Stomach (tissue), 9 donors: ENCODE measurements around the gene AGGF1. TPM values are rescaled to one million over a fixed set of nuclear protein-coding genes. Genes with fewer than 3 reads are reported as not detected.
A peak's percentile ranks its signal among the peaks of the same experiment; 100 is the strongest.

Source experiments
- DNase-seq, 2 donors: peaks; one replicate each; pipeline versions ENCODE4 v3.0.0 to v3.0.0-alpha.2; 2013 to 2019
- H3K27ac ChIP-seq, 5 donors: fragments of 200-600 bp in 4 of 5; sonication (generic) in 4 of 5; one replicate each; pipeline ENCODE4 v1.5.1; 2013 to 2019; ENCODE audit warnings: mild to moderate bottlenecking in 1 of 5, moderate library complexity in 1 of 5
- H3K27me3 ChIP-seq, 3 donors: fragments of 200-600 bp; sonication (generic); one replicate each; pipeline ENCODE4 v1.5.1; 2017 to 2019; ENCODE audit warnings: mixed run types in 1 of 3
- H3K36me3 ChIP-seq, 4 donors: fragments of 200-600 bp; sonication (generic); 1 replicate in 3 of 4; 2 replicates in 1 of 4; pipeline ENCODE4 v1.5.1; 2016 to 2019
- H3K4me1 ChIP-seq, 4 donors: fragments of 200-600 bp; sonication (generic); one replicate each; pipeline ENCODE4 v1.5.1; 2016 to 2019
- H3K4me3 ChIP-seq, 4 donors: fragments of 200-600 bp; sonication (generic) in 3 of 4; one replicate each; pipeline ENCODE4 v1.5.1; 2016 to 2019; ENCODE audit warnings: mild to moderate bottlenecking in 1 of 4
- H3K9me3 ChIP-seq, 4 donors: fragments of 200-600 bp; sonication (generic); one replicate each; pipeline ENCODE4 v1.5.1; 2016 to 2019
- CTCF ChIP-seq, 7 experiments: fragments of 450-650 bp in 4 of 7; fragments of 200-600 bp in 3 of 7; sonication (generic) in 3 of 7; IDR thresholded peaks; one replicate each; pipeline ENCODE4 v1.5.1; 2016 to 2019; ENCODE audit warnings: antibody characterized with exemption in 7 of 7, control low read depth in 2 of 7, mild to moderate bottlenecking in 1 of 7
- EP300 ChIP-seq: sonication (generic); formaldehyde crosslinking; IDR thresholded peaks from one replicate; pipeline ENCODE4 v1.6.1; 2017; ENCODE audit warnings: antibody characterized with exemption
- POLR2A ChIP-seq, 4 donors: fragments of 450-650 bp; IDR thresholded peaks; one replicate each; pipeline ENCODE4 v1.6.1; 2016; ENCODE audit warnings: antibody characterized with exemption in 4 of 4, control low read depth in 2 of 4, mild to moderate bottlenecking in 1 of 4, moderate library complexity in 1 of 4
- POLR2AphosphoS5 ChIP-seq, 3 donors: sonication (generic); formaldehyde crosslinking; IDR thresholded peaks; one replicate each; pipeline ENCODE4 v1.6.1; 2016; ENCODE audit warnings: antibody characterized with exemption in 3 of 3
- WGBS, 5 donors: extraction: QIAGEN DNeasy Blood & Tissue Kit in 3 of 5; methylation state at CpG; one replicate each; pipeline versions ENCODE4 v1.1.5 to v1.1.7; 2013 to 2018; 5-methylcytosine and 5-hydroxymethylcytosine counted together
- intact Hi-C: fragments of 100-400 bp; cut with DNase I; formaldehyde crosslinking; loops from one replicate; pipeline ENCODE4 v1.15.1; 2023; ENCODE audit warnings: low total_unique reads
- polyA plus RNA-seq, 3 donors: library from polyadenylated mRNA; stranded (reverse); fragments of 200-250 nt; gene quantifications; one replicate each; pipeline ENCODE4 v1.2.3, GENCODE V29; 2013
- total RNA-seq, 5 donors: library from RNA; depleted of rRNA; stranded (reverse); fragments of >200 nt; gene quantifications; one replicate each; pipeline versions ENCODE4 v1.1.0 to v1.2.3, GENCODE V29; 2014 to 2016
- donor health status: healthy with polysubstance abuse.
- donor health status: Bipolar disorder and iron deficiency.
- donor health status: healthy.

Gene AGGF1
- total and polyA plus RNA-seq, 8 donors = 6.5 to 28.1 (median 11.2) TPM

- Histone ChIP-seq H3K27me3 (peaks cover 0 to 16% (median 0%) of the 10 kb centered on the region in 3 donors), H3K36me3 (no peaks in the 10 kb centered on the region), H3K4me1 (no peaks in the 10 kb centered on the region), H3K4me3 (no peak overlapping the region), H3K27ac (no peak overlapping the region), H3K9me3 (no peaks in the 10 kb centered on the region)
- 83 to 95% (median 89%) methylated on average over 1 of the region's 1 CpG for WGBS, 5 donors
- no peak for DNase-seq
- TF ChIP-seq CTCF (IDR thresholded peaks at IDR 0.05) (no peak), POLR2AphosphoS5 (IDR thresholded peaks at IDR 0.05) (no peak), POLR2A (IDR thresholded peaks at IDR 0.05) (no peak), EP300 (no peak)
- intact Hi-C loops = loop anchor here (10.0 kb wide), 1 partner anchor 142 kb away; no protein-coding TSS in a partner anchor
These were observed 13.2 kb upstream of the AGGF1 start for GRCh38 chr5:77016962-77017361.

- no peak overlapping the region for H3K4me3 ChIP-seq
- no peak for DNase-seq
- no peaks in the 10 kb centered on the region for H3K9me3 ChIP-seq
- intact Hi-C loops = loop anchor here (10.0 kb wide), 1 partner anchor 143 kb away; no protein-coding TSS in a partner anchor
- H3K4me1 ChIP-seq = no peaks in the 10 kb centered on the region
- no peak for TF ChIP-seq CTCF (IDR thresholded peaks at IDR 0.05)
- TF ChIP-seq EP300 = no peak
- TF ChIP-seq POLR2AphosphoS5 (IDR thresholded peaks at IDR 0.05) = no peak
- no peak for TF ChIP-seq POLR2A (IDR thresholded peaks at IDR 0.05)
- no peak overlapping the region for H3K27ac ChIP-seq
- peaks cover 0 to 23% (median 0%) of the 10 kb centered on the region in 3 donors for H3K27me3 ChIP-seq
- no peaks in the 10 kb centered on the region for H3K36me3 ChIP-seq
- WGBS, 5 donors = 32 to 48% (median 37%) methylated on average over 4 of the region's 4 CpGs
These were observed 12.5 kb upstream of the AGGF1 start for GRCh38 chr5:77017668-77018067.

- intact Hi-C loops = no loop called here
- Histone ChIP-seq H3K27me3 (peaks cover 0 to 23% (median 4%) of the 10 kb centered on the region in 3 donors), H3K4me1 (no peaks in the 10 kb centered on the region), H3K27ac (no peak overlapping the region), H3K9me3 (no peaks in the 10 kb centered on the region), H3K4me3 (no peak overlapping the region), H3K36me3 (no peaks in the 10 kb centered on the region)
- 44 to 59% (median 52%) methylated on average over 7 of the region's 7 CpGs for WGBS, 5 donors
- TF ChIP-seq CTCF (IDR thresholded peaks at IDR 0.05) (no peak), EP300 (no peak), POLR2A (IDR thresholded peaks at IDR 0.05) (no peak), POLR2AphosphoS5 (IDR thresholded peaks at IDR 0.05) (no peak)
- DNase-seq = peak in 1 of 2 donors; percentile 16
These were observed 7.4 kb upstream of the AGGF1 start for GRCh38 chr5:77022511-77023417.

GRCh38 chr5:77024490-77024889 lies 5.7 kb upstream of the AGGF1 start:
- Histone ChIP-seq H3K4me1 (peaks cover 0 to 1% (median under 1%) of the 10 kb centered on the region in 4 donors), H3K36me3 (no peaks in the 10 kb centered on the region), H3K27ac (no peak overlapping the region), H3K4me3 (no peak overlapping the region), H3K9me3 (peaks cover 0 to 5% (median 0%) of the 10 kb centered on the region in 4 donors), H3K27me3 (peaks cover 0 to 19% (median 4%) of the 10 kb centered on the region in 3 donors)
- no peak for DNase-seq
- TF ChIP-seq EP300 = no peak
- TF ChIP-seq POLR2A (IDR thresholded peaks at IDR 0.05) = no peak
- TF ChIP-seq CTCF (IDR thresholded peaks at IDR 0.05) = no peak
- no peak for TF ChIP-seq POLR2AphosphoS5 (IDR thresholded peaks at IDR 0.05)
- intact Hi-C loops = no loop called here
- 50 to 88% (median 85%) methylated on average over 1 of the region's 1 CpG for WGBS, 5 donors
